ENCODE data around the gene OR2S2.
A peak's percentile ranks its signal among the peaks of the same experiment; 100 is the strongest.

Gene OR2S2

GRCh38 chr9:35923927-35924763, 33.8 kb downstream of the OR2S2 start:
- ChIA-PET POLR2A (interaction anchor here (0.6 to 1.9 kb wide), 7 partner anchors 11 to 177 kb away, joined by 3 to 16 read pairs (median 5); partner anchors contain the start of genes HRCT1 and RECK), CTCF (interaction anchor here (0.6 to 9.2 kb wide), 11 partner anchors 10 to 134 kb away, joined by 3 to 137 read pairs (median 6); partner anchors contain the start of genes HRCT1 and SPAAR)
- DNase-seq (ENCODE audit: low read depth, low spot score): peak; percentile 80
- no peak overlapping the region for H3K4me3 ChIP-seq (ENCODE audit: low read depth, low read length)
- TF ChIP-seq CTCF (IDR thresholded peaks at IDR 0.05; ENCODE audit: insufficient read depth, low read length, missing control alignments): no peak

- POLR2A ChIA-PET: interaction anchor here (0.6 to 1.9 kb wide), 4 partner anchors 12 to 113 kb away, joined by 4 to 16 read pairs (median 10); partner anchors contain the start of genes HRCT1 and RECK
- no peak for DNase-seq (ENCODE audit: low read depth, low spot score)
- TF ChIP-seq CTCF (IDR thresholded peaks at IDR 0.05; ENCODE audit: insufficient read depth, low read length, missing control alignments): no peak
- CTCF ChIA-PET: interaction anchor here (1.4 to 9.2 kb wide), 6 partner anchors 10 to 133 kb away, joined by 5 to 137 read pairs (median 7); partner anchors contain the start of genes HRCT1 and SPAAR
- no peak overlapping the region for H3K4me3 ChIP-seq (ENCODE audit: low read depth, low read length)
These were observed 34.4 kb downstream of the OR2S2 start for GRCh38 chr9:35923598-35923926.

- H3K4me3 ChIP-seq (ENCODE audit: low read depth, low read length): no peak overlapping the region
- ChIA-PET CTCF (interaction anchor here (1.5 to 9.2 kb wide), 3 partner anchors 12 to 35 kb away, joined by 5 to 137 read pairs (median 12); partner anchors contain the start of genes HRCT1 and SPAAR), POLR2A (interaction anchor here (2.5 kb wide), 1 partner anchor 13 kb away, joined by 13 read pairs; the partner anchor contains the start of gene HRCT1)
- TF ChIP-seq CTCF (IDR thresholded peaks at IDR 0.05; ENCODE audit: insufficient read depth, low read length, missing control alignments): no peak
- DNase-seq (ENCODE audit: low read depth, low spot score): no peak
These were observed 37.8 kb downstream of the OR2S2 start for GRCh38 chr9:35920051-35920620.

DNA sequence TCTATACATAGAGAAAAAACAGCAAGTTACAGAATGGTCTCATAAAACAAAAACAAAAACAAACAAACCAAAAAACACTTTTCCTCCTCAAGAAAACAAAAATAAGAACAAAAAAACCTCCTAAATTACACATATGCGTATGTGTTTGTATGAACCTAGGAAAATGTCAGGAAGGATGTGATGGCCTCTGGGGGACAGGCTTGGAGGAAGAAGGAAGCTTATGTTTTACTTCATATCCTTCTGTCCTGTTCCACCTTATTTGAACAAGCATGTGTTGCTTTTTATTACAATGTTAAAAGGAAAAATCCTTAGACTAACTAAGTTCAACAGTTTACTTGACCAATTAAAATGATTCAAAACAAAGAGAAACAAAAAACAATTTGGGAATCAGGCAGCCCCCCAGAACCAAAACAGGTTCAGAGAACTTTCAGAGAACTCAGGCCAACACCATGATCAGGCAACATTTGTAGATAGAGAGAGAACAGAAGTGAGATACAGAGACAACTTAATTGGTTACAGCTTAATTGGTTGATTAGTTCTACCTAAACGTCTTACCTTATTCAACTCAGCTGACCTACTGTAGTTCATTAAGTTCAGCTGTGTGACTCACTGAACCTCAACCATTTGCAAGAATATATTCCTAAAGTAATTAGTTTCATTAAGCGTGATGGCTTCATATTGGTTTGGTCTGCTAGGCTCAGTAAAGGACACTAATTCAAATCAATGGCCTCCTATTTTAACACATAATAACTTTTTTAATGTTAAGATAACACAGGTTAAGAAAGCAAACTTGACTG, 38.5 kb downstream of the OR2S2 start:
- no peak overlapping the region for H3K4me3 ChIP-seq (ENCODE audit: low read depth, low read length)
- CTCF ChIA-PET: interaction anchor here (1.5 to 9.2 kb wide), 4 partner anchors 9 to 35 kb away, joined by 3 to 137 read pairs (median 8); partner anchors contain the start of genes HRCT1 and SPAAR
- no peak for TF ChIP-seq CTCF (IDR thresholded peaks at IDR 0.05; ENCODE audit: insufficient read depth, low read length, missing control alignments)
- DNase-seq (ENCODE audit: low read depth, low spot score): no peak
- POLR2A ChIA-PET: interaction anchor here (2.5 kb wide), 1 partner anchor 13 kb away, joined by 13 read pairs; the partner anchor contains the start of gene HRCT1

GRCh38 chr9:35918780-35919179, 39.2 kb downstream of the OR2S2 start:
- no peak for TF ChIP-seq CTCF (IDR thresholded peaks at IDR 0.05; ENCODE audit: insufficient read depth, low read length, missing control alignments)
- POLR2A ChIA-PET: no interaction called here
- CTCF ChIA-PET: interaction anchor here (1.1 to 9.2 kb wide), 6 partner anchors 9 to 36 kb away, joined by 3 to 137 read pairs (median 4); partner anchors contain the start of genes HRCT1 and SPAAR
- no peak overlapping the region for H3K4me3 ChIP-seq (ENCODE audit: low read depth, low read length)
- no peak for DNase-seq (ENCODE audit: low read depth, low spot score)
